ENCODE data around the gene AGAP1. TPM values are rescaled to one million over a fixed set of nuclear protein-coding genes. Genes with fewer than 3 reads are reported as not detected.
A peak's percentile ranks its signal among the peaks of the same experiment; 100 is the strongest.

AGAP1 gene
- total and polyA plus RNA-seq, 7 donors = 4.2 to 21.6 (median 16.6) TPM

DNA sequence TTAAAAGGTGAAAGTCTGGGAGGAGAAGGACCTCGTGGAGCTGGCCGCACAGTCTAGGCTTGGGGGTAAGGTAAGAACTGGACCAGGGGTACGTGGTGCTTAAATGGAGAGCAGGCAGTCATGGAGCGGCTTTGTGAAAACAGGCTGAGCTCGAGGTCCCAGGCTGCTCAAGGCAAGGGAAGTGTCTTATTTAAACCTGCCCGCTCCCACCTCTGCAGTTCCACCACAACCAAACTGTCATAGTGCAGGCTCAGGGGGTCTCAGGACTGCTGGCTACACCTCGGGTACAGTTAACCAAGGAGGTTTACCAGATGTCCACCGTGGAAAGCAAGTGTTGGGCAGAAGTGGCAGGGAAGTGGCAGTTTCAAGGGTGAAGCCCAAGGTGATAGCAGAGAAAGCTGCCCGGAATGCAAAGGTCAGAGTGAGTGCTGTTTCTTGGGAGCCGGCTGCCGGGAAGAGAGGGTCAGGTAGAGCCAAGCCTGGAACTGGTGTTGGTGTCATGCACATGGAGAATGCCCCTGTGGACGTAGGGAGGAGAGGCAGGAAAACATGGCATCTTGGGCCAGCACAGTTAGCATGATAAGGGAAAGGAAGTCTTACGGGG, 471.0 kb downstream of the AGAP1 start:
- H3K27ac ChIP-seq = no peak overlapping the region
- intact Hi-C loops (cut with DNase I) = no loop called here
- H3K4me3 ChIP-seq = no peak overlapping the region
- TF ChIP-seq, protein P1, sequence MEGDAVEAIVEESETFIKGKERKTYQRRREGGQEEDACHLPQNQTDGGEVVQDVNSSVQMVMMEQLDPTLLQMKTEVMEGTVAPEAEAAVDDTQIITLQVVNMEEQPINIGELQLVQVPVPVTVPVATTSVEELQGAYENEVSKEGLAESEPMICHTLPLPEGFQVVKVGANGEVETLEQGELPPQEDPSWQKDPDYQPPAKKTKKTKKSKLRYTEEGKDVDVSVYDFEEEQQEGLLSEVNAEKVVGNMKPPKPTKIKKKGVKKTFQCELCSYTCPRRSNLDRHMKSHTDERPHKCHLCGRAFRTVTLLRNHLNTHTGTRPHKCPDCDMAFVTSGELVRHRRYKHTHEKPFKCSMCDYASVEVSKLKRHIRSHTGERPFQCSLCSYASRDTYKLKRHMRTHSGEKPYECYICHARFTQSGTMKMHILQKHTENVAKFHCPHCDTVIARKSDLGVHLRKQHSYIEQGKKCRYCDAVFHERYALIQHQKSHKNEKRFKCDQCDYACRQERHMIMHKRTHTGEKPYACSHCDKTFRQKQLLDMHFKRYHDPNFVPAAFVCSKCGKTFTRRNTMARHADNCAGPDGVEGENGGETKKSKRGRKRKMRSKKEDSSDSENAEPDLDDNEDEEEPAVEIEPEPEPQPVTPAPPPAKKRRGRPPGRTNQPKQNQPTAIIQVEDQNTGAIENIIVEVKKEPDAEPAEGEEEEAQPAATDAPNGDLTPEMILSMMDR (IDR thresholded peaks at IDR 0.05) = no peak
- no peaks in the 10 kb centered on the region for H3K27me3 ChIP-seq (ENCODE audit: insufficient read depth in 3 of 3, low read length in 2 of 3)
- DNase-seq = no peak
- WGBS, 3 donors = 79 to 86% (median 82%) methylated on average over 13 of the region's 13 CpGs
- no peaks in the 10 kb centered on the region for H3K36me3 ChIP-seq (ENCODE audit: insufficient read depth in 1 of 2, low read depth in 1 of 2)
- H3K4me1 ChIP-seq = no peaks in the 10 kb centered on the region
- ATAC-seq = no peak
- no peaks in the 10 kb centered on the region for H3K9me3 ChIP-seq

DNA sequence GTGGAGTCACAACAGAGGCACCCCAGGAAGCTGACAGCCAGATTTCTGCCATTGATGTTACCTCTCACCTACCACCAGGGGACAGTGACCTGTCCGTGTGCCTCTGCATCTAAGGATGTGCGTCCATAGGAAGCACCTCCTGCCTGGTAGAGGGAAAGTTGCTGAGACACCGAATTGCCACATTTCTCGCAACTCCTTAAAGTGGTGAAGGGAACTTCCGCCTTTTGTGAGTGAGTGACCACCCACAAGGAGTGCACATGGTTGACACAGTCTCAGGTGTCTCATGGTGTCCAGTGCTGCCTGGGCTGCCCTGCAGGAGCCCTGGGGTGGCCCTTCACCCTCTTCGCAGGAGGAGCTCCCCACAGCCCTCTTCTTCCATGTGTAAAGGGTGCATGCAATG, 472.6 kb downstream of the AGAP1 start:
- 89 to 92% (median 91%) methylated on average over 6 of the region's 6 CpGs for WGBS, 3 donors
- no peak overlapping the region for H3K4me3 ChIP-seq
- intact Hi-C loops (cut with DNase I) = no loop called here
- TF ChIP-seq, protein P1 (IDR thresholded peaks at IDR 0.05) = no peak
- H3K27ac ChIP-seq = no peak overlapping the region
- H3K27me3 ChIP-seq (ENCODE audit: insufficient read depth in 3 of 3, low read length in 2 of 3) = no peaks in the 10 kb centered on the region
- ATAC-seq (no peak), DNase-seq (no peak)
- no peaks in the 10 kb centered on the region for H3K4me1 ChIP-seq
- H3K36me3 ChIP-seq (ENCODE audit: insufficient read depth in 1 of 2, low read depth in 1 of 2) = peaks cover 0 to 2% of the 10 kb centered on the region in 2 donors
- H3K9me3 ChIP-seq = no peaks in the 10 kb centered on the region

DNA sequence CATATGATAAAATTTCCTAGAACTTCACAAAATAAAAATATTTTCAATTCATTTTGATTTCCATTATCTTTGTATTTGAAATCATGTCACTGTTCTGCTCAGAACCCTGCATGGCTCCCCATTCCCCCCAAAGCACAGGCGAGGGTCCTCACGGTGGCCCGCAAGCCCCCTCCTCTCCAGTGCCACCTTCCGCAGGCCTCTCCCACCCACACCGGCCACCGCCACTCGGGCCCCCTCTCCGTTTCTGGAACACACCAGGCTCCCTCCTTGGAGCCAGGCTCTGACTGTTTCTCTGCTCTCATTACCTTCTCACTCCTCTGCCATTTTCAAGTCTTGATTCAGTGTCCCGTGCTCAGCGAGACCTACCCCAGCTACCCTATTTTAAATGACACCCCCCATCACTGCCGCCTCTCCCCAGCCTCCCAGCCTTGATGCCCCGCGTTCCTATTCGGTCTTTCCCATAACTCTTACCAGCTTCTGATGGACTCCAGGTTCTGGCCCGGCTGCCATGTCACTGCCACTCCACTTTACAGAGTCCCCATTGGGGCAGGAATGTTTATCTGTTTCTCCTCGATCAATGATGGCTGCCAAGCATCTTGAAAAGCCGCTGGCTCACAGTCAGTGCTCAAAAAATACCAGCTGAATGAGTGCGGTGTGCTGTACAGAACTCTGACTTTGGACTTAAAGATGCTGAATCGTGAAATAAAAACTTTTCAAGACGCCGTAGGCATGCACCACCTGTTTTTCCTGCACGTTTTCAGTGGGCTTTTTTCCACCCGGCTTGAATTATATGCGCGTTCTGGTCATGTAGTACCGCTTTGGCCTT, 473.3 kb downstream of the AGAP1 start:
- Histone ChIP-seq H3K4me1 (no peaks in the 10 kb centered on the region), H3K27me3 (ENCODE audit: insufficient read depth in 3 of 3, low read length in 2 of 3) (no peaks in the 10 kb centered on the region), H3K4me3 (no peak overlapping the region), H3K36me3 (ENCODE audit: insufficient read depth in 1 of 2, low read depth in 1 of 2) (peaks cover 0 to 2% of the 10 kb centered on the region in 2 donors), H3K9me3 (no peaks in the 10 kb centered on the region), H3K27ac (no peak overlapping the region)
- intact Hi-C loops (cut with DNase I) = no loop called here
- ATAC-seq (no peak), DNase-seq (no peak)
- WGBS, 3 donors = 92 to 94% (median 92%) methylated on average over 26 of the region's 26 CpGs
- TF ChIP-seq, protein P1 (IDR thresholded peaks at IDR 0.05) = no peak

DNA sequence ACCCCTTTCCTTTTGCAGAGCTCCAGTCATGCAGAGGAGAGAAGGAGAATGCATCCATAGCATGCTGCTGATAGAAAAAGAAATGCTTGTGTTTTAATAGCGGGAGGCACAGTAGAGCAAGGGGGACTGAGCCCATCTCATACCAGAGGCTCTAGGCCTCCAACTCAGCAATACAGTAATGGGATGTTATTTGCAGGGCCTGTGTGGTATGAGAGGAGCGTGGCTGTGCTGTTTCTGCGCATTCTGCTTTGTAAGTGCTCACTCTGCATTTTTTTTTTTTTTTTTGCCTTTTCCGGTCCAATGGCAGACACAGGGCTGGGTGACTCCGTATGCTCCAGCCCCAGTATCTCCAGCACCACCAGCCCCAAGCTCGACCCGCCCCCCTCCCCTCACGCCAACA, 474.3 kb downstream of the AGAP1 start:
- H3K36me3 ChIP-seq (ENCODE audit: insufficient read depth in 1 of 2, low read depth in 1 of 2) = peaks cover 0 to 2% of the 10 kb centered on the region in 2 donors
- 76 to 89% (median 81%) methylated on average over 8 of the region's 8 CpGs for WGBS, 3 donors
- no peaks in the 10 kb centered on the region for H3K4me1 ChIP-seq
- intact Hi-C loops (cut with DNase I) = no loop called here
- ATAC-seq (peak in 1 of 4 donors; percentile 5), DNase-seq (no peak)
- TF ChIP-seq, protein P1 (IDR thresholded peaks at IDR 0.05) = no peak
- H3K27ac ChIP-seq = no peak overlapping the region
- H3K9me3 ChIP-seq = no peaks in the 10 kb centered on the region
- H3K4me3 ChIP-seq = peak overlapping the region; percentile 48
- H3K27me3 ChIP-seq (ENCODE audit: insufficient read depth in 3 of 3, low read length in 2 of 3) = no peaks in the 10 kb centered on the region
